PFSK-1 (cell line): ENCODE measurements around the gene GMDS.

Experiments used
- FOXP2 ChIP-seq: optimal IDR thresholded peaks from 2 replicates; pipeline ENCODE3; 2011; ENCODE audit warnings: borderline replicate concordance, control low read depth, inconsistent platforms; ENCODE audit not compliant: insufficient read depth; ENCODE audit errors: extremely low read length, extremely low read depth
- POLR2AphosphoS5 ChIP-seq: IDR thresholded peaks from 2 replicates; pipeline ENCODE4 v1.6.1; 2012; ENCODE audit warnings: low read depth, mild to moderate bottlenecking, control low read depth, low read length, moderate library complexity
- REST ChIP-seq, 2 experiments: IDR thresholded peaks; 2 replicates each; pipeline versions ENCODE4 v1.6.1 to v1.8.0; 2011 to 2012; ENCODE audit warnings: low read depth in 2 of 2, low read length in 2 of 2, control low read depth in 1 of 2, inconsistent platforms in 1 of 2, mild to moderate bottlenecking in 1 of 2, moderate library complexity in 1 of 2; ENCODE audit not compliant: insufficient read depth in 1 of 2
- SIN3A ChIP-seq: IDR thresholded peaks from 2 replicates; pipeline ENCODE4 v1.6.1; 2012; ENCODE audit warnings: mild to moderate bottlenecking, low read length, moderate library complexity, borderline replicate concordance; ENCODE audit not compliant: insufficient read depth
- TAF1 ChIP-seq: IDR thresholded peaks from 2 replicates; pipeline ENCODE4 v1.6.1; 2012; ENCODE audit warnings: low read length, control low read depth, borderline replicate concordance; ENCODE audit not compliant: insufficient read depth

GMDS gene

DNA sequence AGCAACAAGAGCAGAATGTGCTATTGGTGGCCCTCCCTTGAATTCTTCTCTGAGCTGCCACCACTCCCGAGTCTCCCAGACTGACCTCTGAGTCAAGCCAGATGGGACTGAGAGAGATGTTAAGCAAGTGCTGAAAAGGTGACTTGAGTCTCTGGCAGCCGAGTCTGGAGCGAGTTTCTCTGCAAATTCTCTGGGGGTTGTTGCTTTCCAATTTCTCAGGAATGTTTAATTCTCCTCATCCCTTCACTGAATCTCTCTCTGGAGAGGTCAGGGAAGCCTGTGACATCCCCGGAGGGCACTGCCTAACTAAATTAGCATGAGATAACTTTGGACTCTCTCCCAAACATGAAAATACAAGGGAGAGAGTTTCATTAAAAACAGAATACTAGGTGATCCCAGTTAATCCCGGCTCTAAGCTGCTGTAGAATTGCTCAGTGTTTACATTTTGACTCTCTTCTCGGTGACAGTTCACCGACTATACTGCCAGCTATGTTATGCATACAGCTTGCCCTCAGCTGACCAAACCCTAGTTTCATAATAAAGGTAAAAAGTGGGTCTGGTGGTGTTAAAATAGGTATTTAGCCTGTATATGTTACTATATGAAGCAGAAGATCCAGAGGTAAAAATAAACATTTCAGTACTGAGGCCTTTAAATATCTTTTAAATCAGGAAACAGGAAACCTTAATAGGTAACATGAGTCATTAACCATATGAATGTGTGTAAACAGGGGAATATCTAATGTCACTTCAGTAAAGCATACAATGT, 477.7 kb downstream of the GMDS start:
- TF ChIP-seq REST (IDR thresholded peaks at IDR 0.05; ENCODE audit: insufficient read depth in 1 of 2, low read depth in 2 of 2, low read length in 2 of 2) (peak in 1 of 2 experiments; percentile 52; a peak in 1 of 4 replicates), SIN3A (no peak)

GRCh38 chr6:1766654-1767053, 478.8 kb downstream of the GMDS start:
- TF ChIP-seq FOXP2 (no peak), TAF1 (no peak)

GRCh38 chr6:1765160-1765903, 480.1 kb downstream of the GMDS start:
- no peak for TF ChIP-seq SIN3A
- TF ChIP-seq POLR2AphosphoS5 = no peak
- no peak for TF ChIP-seq TAF1
- no peak for TF ChIP-seq REST (IDR thresholded peaks at IDR 0.05; ENCODE audit: insufficient read depth in 1 of 2, low read depth in 2 of 2, low read length in 2 of 2)
- TF ChIP-seq FOXP2 = no peak

GRCh38 chr6:1764397-1764987, 480.9 kb downstream of the GMDS start:
- TF ChIP-seq POLR2AphosphoS5 (no peak), SIN3A (no peak), REST (IDR thresholded peaks at IDR 0.05; ENCODE audit: insufficient read depth in 1 of 2, low read depth in 2 of 2, low read length in 2 of 2) (no peak)

GRCh38 chr6:1763404-1763803, 482.0 kb downstream of the GMDS start:
- TF ChIP-seq REST (IDR thresholded peaks at IDR 0.05; ENCODE audit: insufficient read depth in 1 of 2, low read depth in 2 of 2, low read length in 2 of 2) = no peak
- no peak for TF ChIP-seq TAF1
- no peak for TF ChIP-seq FOXP2
- no peak for TF ChIP-seq SIN3A
- no peak for TF ChIP-seq POLR2AphosphoS5
